Peyer's patch (tissue), 4 donors: ENCODE results near the gene MARVELD2.

Experiments used
- CTCF ChIP-seq, 6 experiments: fragments of 450-650 bp in 4 of 6; fragments of 200-600 bp in 2 of 6; sonication (generic) in 1 of 6; IDR thresholded peaks; one replicate each; pipeline ENCODE4 v1.5.1; 2017 to 2019; ENCODE audit warnings: antibody characterized with exemption in 6 of 6, mild to moderate bottlenecking in 3 of 6, moderate library complexity in 1 of 6
- POLR2A ChIP-seq, 2 donors: fragments of 450-650 bp; IDR thresholded peaks; one replicate each; pipeline ENCODE4 v1.5.1; 2017; ENCODE audit warnings: antibody characterized with exemption in 2 of 2, mild to moderate bottlenecking in 2 of 2, moderate library complexity in 2 of 2

GRCh38 chr5:69450116-69450515, 35.2 kb downstream of the MARVELD2 start:
- TF ChIP-seq CTCF (IDR thresholded peaks at IDR 0.05) (no peak), POLR2A (IDR thresholded peaks at IDR 0.05) (no peak)
